CD14-positive monocyte (primary cell): ENCODE measurements around the gene EVC. TPM values are rescaled to one million over a fixed set of nuclear protein-coding genes. Genes with fewer than 3 reads are reported as not detected.
"Not testable (repeated sequence)": the region's sequence is repeated elsewhere in the genome, so short reads cannot be mapped to it uniquely, and the experiment has no call there.

Source experiments
- DNase-seq, 3 donors: peaks; one replicate each; pipeline ENCODE4 v3.0.0-alpha.2; 2011 to 2022
- H2AFZ ChIP-seq: 2 replicates; pipeline ENCODE4 v1.6.0; 2012; ENCODE audit warnings: mild to moderate bottlenecking, low read depth, low read length, inconsistent platforms; ENCODE audit not compliant: insufficient read depth, poor library complexity, severe bottlenecking
- H3K27ac ChIP-seq, 2 donors: 1 replicate in 1 of 2; 2 replicates in 1 of 2; pipeline ENCODE4 v1.5.1; 2012 to 2013; ENCODE audit warnings: low read length in 2 of 2, control low read depth in 1 of 2, inconsistent platforms in 1 of 2, low read depth in 1 of 2, mild to moderate bottlenecking in 1 of 2
- H3K27me3 ChIP-seq, 2 donors: one replicate each; pipeline versions ENCODE4 v1.6.0 to v1.6.1; 2011 to 2013; ENCODE audit warnings: low read length in 2 of 2; ENCODE audit not compliant: control insufficient read depth in 2 of 2, insufficient read depth in 2 of 2
- H3K36me3 ChIP-seq, 2 donors: replicated peaks in 1 of 2; 1 replicate in 1 of 2; 2 replicates in 1 of 2; pipeline versions ENCODE4 v1.5.1 to v1.6.1; 2012 to 2013; ENCODE audit warnings: low read length in 2 of 2, control low read depth in 1 of 2, inconsistent platforms in 1 of 2, mild to moderate bottlenecking in 1 of 2; ENCODE audit not compliant: insufficient read depth in 2 of 2, control insufficient read depth in 1 of 2
- H3K4me1 ChIP-seq, 2 donors: 1 replicate in 1 of 2; 2 replicates in 1 of 2; pipeline versions ENCODE4 v1.5.1 to v1.6.1; 2012 to 2013; ENCODE audit warnings: low read length in 2 of 2, control low read depth in 1 of 2, inconsistent platforms in 1 of 2, mild to moderate bottlenecking in 1 of 2, moderate library complexity in 1 of 2; ENCODE audit not compliant: insufficient read depth in 2 of 2, control insufficient read depth in 1 of 2
- H3K4me2 ChIP-seq: replicated peaks from 2 replicates; pipeline ENCODE3; 2012; ENCODE audit warnings: low read length, moderate library complexity, mild to moderate bottlenecking; ENCODE audit not compliant: poor library complexity, severe bottlenecking; ENCODE audit errors: extremely low read depth
- H3K4me3 ChIP-seq, 3 experiments: fragments of 200-600 bp in 1 of 3; sonication (generic) in 1 of 3; replicated peaks in 1 of 3; 1 replicate in 2 of 3; 2 replicates in 1 of 3; pipeline ENCODE4 v1.5.1; 2011 to 2013; ENCODE audit warnings: low read length in 3 of 3, mild to moderate bottlenecking in 3 of 3, control low read depth in 2 of 3, low read depth in 2 of 3, inconsistent platforms in 1 of 3, moderate library complexity in 1 of 3
- H3K79me2 ChIP-seq: 2 replicates; pipeline ENCODE4 v1.6.0; 2012; ENCODE audit warnings: mild to moderate bottlenecking, control low read depth, inconsistent platforms, low read length, moderate library complexity; ENCODE audit not compliant: insufficient read depth
- H3K9ac ChIP-seq: 2 replicates; pipeline ENCODE4 v1.6.0; 2017; ENCODE audit warnings: low read length, mild to moderate bottlenecking; ENCODE audit not compliant: insufficient read depth, poor library complexity, severe bottlenecking
- H3K9me3 ChIP-seq, 2 donors: replicated peaks in 1 of 2; 1 replicate in 1 of 2; 2 replicates in 1 of 2; pipeline versions ENCODE4 v1.5.1 to v1.6.1; 2012 to 2013; ENCODE audit warnings: low read length in 2 of 2, control low read depth in 1 of 2; ENCODE audit not compliant: control insufficient read depth in 1 of 2, insufficient read depth in 1 of 2
- H4K20me1 ChIP-seq: 2 replicates; pipeline ENCODE4 v1.6.0; 2012; ENCODE audit warnings: mild to moderate bottlenecking, low read length, control low read depth, moderate library complexity; ENCODE audit not compliant: insufficient read depth
- H3K27ac Mint-ChIP-seq, 7 donors: one replicate each; pipeline ENCODE4 v1.8.0; 2020; ENCODE audit warnings: mild to moderate bottlenecking in 7 of 7, mixed read lengths in 7 of 7, moderate library complexity in 6 of 7, inconsistent platforms in 2 of 7
- H3K27me3 Mint-ChIP-seq, 3 donors: one replicate each; pipeline ENCODE4 v1.8.0; 2021 to 2022; ENCODE audit warnings: low read depth in 3 of 3, mild to moderate bottlenecking in 3 of 3, mixed read lengths in 3 of 3, moderate library complexity in 3 of 3, inconsistent platforms in 1 of 3
- H3K36me3 Mint-ChIP-seq, 2 donors: one replicate each; pipeline ENCODE4 v1.8.0; 2020; ENCODE audit warnings: mixed read lengths in 2 of 2, inconsistent platforms in 1 of 2, mild to moderate bottlenecking in 1 of 2
- H3K4me1 Mint-ChIP-seq: one replicate; pipeline ENCODE4 v1.8.0; 2020; ENCODE audit warnings: mild to moderate bottlenecking, mixed read lengths
- H3K4me3 Mint-ChIP-seq, 2 donors: one replicate each; pipeline ENCODE4 v1.8.0; 2020; ENCODE audit warnings: mild to moderate bottlenecking in 2 of 2, mixed read lengths in 2 of 2, moderate library complexity in 1 of 2
- H3K9me3 Mint-ChIP-seq, 7 donors: one replicate each; pipeline ENCODE4 v1.8.0; 2020 to 2022; ENCODE audit warnings: mixed read lengths in 7 of 7, mild to moderate bottlenecking in 6 of 7, moderate library complexity in 6 of 7, inconsistent platforms in 2 of 7
- WGBS: methylation state at CpG from one replicate; pipeline ENCODE4 v1.1.5; 2013; ENCODE audit warnings: missing lambda C conversion rate; ENCODE audit not compliant: insufficient coverage; 5-methylcytosine and 5-hydroxymethylcytosine counted together
- intact Hi-C, 2 donors: fragments of 100-400 bp; cut with micrococcal nuclease; formaldehyde crosslinking; loops; one replicate each; pipeline versions ENCODE4 v1.15.0 to v1.15.1; 2023
- polyA plus RNA-seq, 3 donors: library from polyadenylated mRNA; depleted of rRNA in 1 of 3; unstranded in 2 of 3; stranded (reverse) in 1 of 3; fragments of 300-500 nt in 2 of 3; fragments of >200 nt in 1 of 3; fragmentation: Illumina TruSeq in 2 of 3; gene quantifications; 1 replicate in 2 of 3; 2 replicates in 1 of 3; pipeline ENCODE4 v1.2.3, GENCODE V29; 2012 to 2021
- TF ChIP-seq, protein P1 (sequence below): fragments of 200-600 bp; IDR thresholded peaks from one replicate; pipeline ENCODE4 v1.8.0; 2022; ENCODE audit warnings: antibody characterized with exemption, mild to moderate bottlenecking

The EVC gene
- polyA plus RNA-seq, 3 donors, result 0.36 TPM; not detected in 2

DNA sequence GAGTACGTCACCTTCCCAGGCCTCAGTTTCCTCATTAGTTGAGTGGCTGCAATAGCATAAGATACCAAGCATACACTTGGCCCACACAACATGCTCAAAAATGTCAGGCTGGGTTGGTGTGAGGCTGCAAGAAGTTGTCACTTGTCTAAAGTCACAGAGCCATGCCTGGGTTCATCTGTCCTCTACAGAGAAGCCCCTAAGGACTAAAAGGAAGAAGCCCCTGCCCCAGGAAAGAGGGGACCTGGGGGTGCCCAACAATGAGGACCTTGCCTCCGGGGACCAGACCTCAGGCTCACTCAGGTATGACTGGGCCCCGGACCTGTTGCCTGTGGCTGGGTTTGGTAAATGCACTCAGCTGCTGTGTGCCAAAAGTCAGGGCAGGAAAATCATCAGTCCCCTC, 99.2 kb downstream of the EVC start:
- Histone ChIP-seq H2AFZ (no peak overlapping the region), H3K27me3 (no peaks in the 10 kb centered on the region), H3K9ac (no peak overlapping the region), H3K27ac (no peak overlapping the region), H3K4me3 (no peak overlapping the region), H4K20me1 (no peaks in the 10 kb centered on the region), H3K4me2 (no peak overlapping the region), H3K9me3 (no peaks in the 10 kb centered on the region), H3K4me1 (no peaks in the 10 kb centered on the region), H3K36me3 (no peaks in the 10 kb centered on the region), H3K79me2 (no peaks in the 10 kb centered on the region)
- peaks cover 2 to 5% (median 2%) of the 10 kb centered on the region in 3 donors for H3K27me3 Mint-ChIP-seq
- peaks cover 0 to 1% (median 0%) of the 10 kb centered on the region in 7 donors for H3K9me3 Mint-ChIP-seq
- no peak for DNase-seq
- intact Hi-C loops, result loop anchor here (5.0 to 10.0 kb wide), 3 partner anchors 818 to 1325 kb away; no protein-coding TSS in a partner anchor
- H3K27ac Mint-ChIP-seq, result no peak overlapping the region
- 94% methylated on average over 2 of the region's 3 CpGs for WGBS
- H3K36me3 Mint-ChIP-seq, result no peaks in the 10 kb centered on the region
- TF ChIP-seq, protein P1, sequence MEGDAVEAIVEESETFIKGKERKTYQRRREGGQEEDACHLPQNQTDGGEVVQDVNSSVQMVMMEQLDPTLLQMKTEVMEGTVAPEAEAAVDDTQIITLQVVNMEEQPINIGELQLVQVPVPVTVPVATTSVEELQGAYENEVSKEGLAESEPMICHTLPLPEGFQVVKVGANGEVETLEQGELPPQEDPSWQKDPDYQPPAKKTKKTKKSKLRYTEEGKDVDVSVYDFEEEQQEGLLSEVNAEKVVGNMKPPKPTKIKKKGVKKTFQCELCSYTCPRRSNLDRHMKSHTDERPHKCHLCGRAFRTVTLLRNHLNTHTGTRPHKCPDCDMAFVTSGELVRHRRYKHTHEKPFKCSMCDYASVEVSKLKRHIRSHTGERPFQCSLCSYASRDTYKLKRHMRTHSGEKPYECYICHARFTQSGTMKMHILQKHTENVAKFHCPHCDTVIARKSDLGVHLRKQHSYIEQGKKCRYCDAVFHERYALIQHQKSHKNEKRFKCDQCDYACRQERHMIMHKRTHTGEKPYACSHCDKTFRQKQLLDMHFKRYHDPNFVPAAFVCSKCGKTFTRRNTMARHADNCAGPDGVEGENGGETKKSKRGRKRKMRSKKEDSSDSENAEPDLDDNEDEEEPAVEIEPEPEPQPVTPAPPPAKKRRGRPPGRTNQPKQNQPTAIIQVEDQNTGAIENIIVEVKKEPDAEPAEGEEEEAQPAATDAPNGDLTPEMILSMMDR, result no peak
- no peak overlapping the region for H3K4me3 Mint-ChIP-seq
- H3K4me1 Mint-ChIP-seq, result no peaks in the 10 kb centered on the region

DNA sequence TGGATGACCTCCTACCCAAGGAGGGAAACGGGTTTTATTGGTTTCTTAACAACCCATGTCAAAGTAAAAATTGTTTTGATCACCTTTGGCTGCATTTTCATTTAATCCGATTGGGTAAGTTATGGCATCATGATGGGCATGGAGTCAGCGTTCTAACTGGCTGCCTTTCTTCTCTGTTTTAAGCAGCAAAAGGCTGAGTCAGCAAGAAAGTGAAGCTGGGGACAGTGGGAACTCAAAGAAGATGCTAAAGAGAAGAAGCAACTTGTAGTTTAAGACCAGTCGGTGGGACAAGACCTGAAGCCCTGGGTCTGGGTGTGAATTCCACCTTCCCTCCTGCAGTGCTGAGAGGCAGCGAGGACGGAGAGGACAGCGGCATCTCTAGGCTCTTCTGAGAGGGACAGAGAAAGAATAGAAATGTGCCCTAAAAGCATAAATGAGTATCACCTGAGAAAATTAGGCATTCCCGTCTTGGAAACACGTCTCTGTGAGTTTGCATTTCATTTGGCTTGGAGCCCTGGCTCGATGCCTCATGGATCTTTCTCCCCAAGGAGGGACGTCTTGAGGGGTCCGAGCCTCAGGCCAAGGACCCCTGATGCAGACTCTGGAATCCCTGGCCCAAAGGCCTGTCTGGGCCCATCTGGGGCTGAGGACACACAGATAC, 99.9 kb downstream of the EVC start:
- 94% methylated on average over 11 of the region's 12 CpGs for WGBS
- intact Hi-C loops, result loop anchor here (5.0 to 10.0 kb wide), 3 partner anchors 819 to 1326 kb away; no protein-coding TSS in a partner anchor
- no peak overlapping the region for H3K27ac ChIP-seq
- no peaks in the 10 kb centered on the region for H4K20me1 ChIP-seq
- no peak overlapping the region for H3K4me3 ChIP-seq
- no peak for DNase-seq
- no peaks in the 10 kb centered on the region for H3K79me2 ChIP-seq
- H3K27me3 Mint-ChIP-seq, result peaks cover 2 to 5% (median 2%) of the 10 kb centered on the region in 3 donors
- peaks cover 0 to 1% (median 0%) of the 10 kb centered on the region in 7 donors for H3K9me3 Mint-ChIP-seq
- H2AFZ ChIP-seq, result no peak overlapping the region
- no peak overlapping the region for H3K4me2 ChIP-seq
- H3K4me1 Mint-ChIP-seq, result no peaks in the 10 kb centered on the region
- H3K9ac ChIP-seq, result no peak overlapping the region
- no peak overlapping the region for H3K4me3 Mint-ChIP-seq
- peak overlapping the region in 1 of 7 donors; percentile 33 for H3K27ac Mint-ChIP-seq
- no peaks in the 10 kb centered on the region for H3K9me3 ChIP-seq
- H3K4me1 ChIP-seq, result no peaks in the 10 kb centered on the region
- H3K36me3 Mint-ChIP-seq, result no peaks in the 10 kb centered on the region
- TF ChIP-seq, protein P1, result no peak
- no peaks in the 10 kb centered on the region for H3K36me3 ChIP-seq
- H3K27me3 ChIP-seq, result no peaks in the 10 kb centered on the region

DNA sequence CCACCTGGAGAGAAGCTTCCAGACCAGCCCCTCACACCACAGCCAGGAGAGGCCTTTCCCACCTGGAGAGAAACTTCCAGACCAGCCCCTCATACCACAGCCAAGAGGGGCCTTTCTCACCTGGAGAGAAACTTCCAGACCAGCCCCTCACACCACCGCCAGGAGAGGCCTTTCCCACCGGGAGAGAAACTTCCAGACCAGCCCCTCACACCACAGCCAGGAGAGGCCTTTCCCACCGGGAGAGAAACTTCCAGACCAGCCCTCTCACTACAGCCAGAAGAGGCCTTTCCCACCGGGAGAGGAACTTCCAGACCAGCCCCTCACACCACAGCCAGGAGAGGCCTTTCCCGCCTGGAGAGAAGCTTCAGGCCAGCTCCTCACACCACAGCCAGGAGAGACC, 101.1 kb downstream of the EVC start:
- H3K36me3 ChIP-seq, H3K27ac ChIP-seq, H3K4me1 Mint-ChIP-seq, H3K27me3 ChIP-seq, H3K27me3 Mint-ChIP-seq, H3K4me2 ChIP-seq, H4K20me1 ChIP-seq, H3K4me1 ChIP-seq, H3K4me3 ChIP-seq, DNase-seq, H3K9ac ChIP-seq, H2AFZ ChIP-seq, H3K79me2 ChIP-seq, H3K9me3 Mint-ChIP-seq, H3K9me3 ChIP-seq, H3K4me3 Mint-ChIP-seq, H3K36me3 Mint-ChIP-seq: not testable (repeated sequence)
- 92% methylated on average over 2 of the region's 5 CpGs for WGBS
- H3K27ac Mint-ChIP-seq, result peak overlapping the region in 1 of 7 donors; percentile 10
- intact Hi-C loops, result loop anchor here (2.0 to 10.0 kb wide), 4 partner anchors 817 to 1327 kb away; no protein-coding TSS in a partner anchor
